GM10266 (cell line): ENCODE measurements around the gene PRLHR.

Experiments used
- DNase-seq: peaks from one replicate; pipeline ENCODE4 v3.0.0; 2012; ENCODE audit errors: extremely low spot score
- CTCF ChIP-seq: IDR thresholded peaks from 2 replicates; pipeline ENCODE4 v1.5.1; 2012; ENCODE audit warnings: mild to moderate bottlenecking, low read depth; ENCODE audit not compliant: control insufficient read depth, insufficient read depth; ENCODE audit errors: missing control alignments

Gene PRLHR

GRCh38 chr10:118562851-118563250, 32.6 kb downstream of the PRLHR start:
- no peak for DNase-seq
- TF ChIP-seq CTCF = no peak

- TF ChIP-seq CTCF = no peak
- DNase-seq = no peak
Observed at GRCh38 chr10:118557946-118558345, 37.5 kb downstream of the PRLHR start.

GRCh38 chr10:118551535-118552100, 43.8 kb downstream of the PRLHR start:
- no peak for DNase-seq
- no peak for TF ChIP-seq CTCF

GRCh38 chr10:118547282-118547681, 48.2 kb downstream of the PRLHR start:
- TF ChIP-seq CTCF = no peak
- DNase-seq = no peak

GRCh38 chr10:118546479-118546878, 49.0 kb downstream of the PRLHR start:
- no peak for TF ChIP-seq CTCF
- no peak for DNase-seq

- no peak for TF ChIP-seq CTCF
- DNase-seq = no peak
Observed at GRCh38 chr10:118545381-118545780, 50.1 kb downstream of the PRLHR start.

GRCh38 chr10:118544401-118544948, 51.0 kb downstream of the PRLHR start:
- TF ChIP-seq CTCF = no peak
- no peak for DNase-seq
